Astrocyte (in vitro differentiated cells and primary cell): ENCODE data around the gene HABP4.

ENCODE experiments used
- EZH2 ChIP-seq: IDR thresholded peaks from 2 replicates; pipeline ENCODE4 v1.6.1; 2012; ENCODE audit warnings: mild to moderate bottlenecking, low read length, inconsistent platforms; ENCODE audit not compliant: insufficient read depth
- TF ChIP-seq, protein P1 (sequence below): IDR thresholded peaks from 2 replicates; pipeline ENCODE4 v1.5.1; 2011; ENCODE audit warnings: low read depth, mild to moderate bottlenecking, inconsistent platforms, low read length, moderate library complexity; ENCODE audit not compliant: insufficient read depth

DNA sequence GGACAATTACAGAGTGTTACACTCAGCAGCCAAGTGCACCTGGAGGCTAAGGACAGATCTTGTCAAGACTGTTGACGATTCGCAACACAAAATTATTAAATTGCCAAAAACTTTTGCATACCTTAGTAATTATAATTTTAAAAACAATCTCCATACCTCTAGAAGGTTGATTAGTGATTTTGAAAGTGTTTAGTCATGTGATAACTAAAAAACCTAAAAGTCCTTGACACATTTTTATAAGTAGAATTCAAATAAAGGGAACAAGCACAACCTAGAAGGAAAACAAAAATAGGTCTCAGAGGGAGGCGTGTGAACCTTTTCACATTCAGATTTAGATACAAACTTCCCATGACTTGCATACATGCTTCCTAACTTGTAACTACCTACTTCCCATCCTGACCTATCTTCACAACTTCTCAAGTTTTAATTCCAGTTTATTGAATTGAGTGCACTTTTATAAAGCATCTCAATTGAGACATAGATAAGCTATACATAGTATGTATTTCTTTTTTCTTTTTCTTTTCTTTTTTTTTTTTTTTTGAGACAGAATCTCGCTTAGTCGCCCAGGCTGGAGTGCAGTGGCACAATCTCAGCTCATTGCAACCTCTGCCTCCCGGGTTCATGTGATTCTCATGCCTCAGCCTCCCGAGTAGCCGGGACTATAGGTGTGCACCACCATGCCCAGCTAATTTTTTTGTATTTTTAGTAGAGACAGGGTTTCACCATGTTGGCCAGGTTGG is 37.6 kb upstream of the HABP4 start:
- TF ChIP-seq, protein P1, sequence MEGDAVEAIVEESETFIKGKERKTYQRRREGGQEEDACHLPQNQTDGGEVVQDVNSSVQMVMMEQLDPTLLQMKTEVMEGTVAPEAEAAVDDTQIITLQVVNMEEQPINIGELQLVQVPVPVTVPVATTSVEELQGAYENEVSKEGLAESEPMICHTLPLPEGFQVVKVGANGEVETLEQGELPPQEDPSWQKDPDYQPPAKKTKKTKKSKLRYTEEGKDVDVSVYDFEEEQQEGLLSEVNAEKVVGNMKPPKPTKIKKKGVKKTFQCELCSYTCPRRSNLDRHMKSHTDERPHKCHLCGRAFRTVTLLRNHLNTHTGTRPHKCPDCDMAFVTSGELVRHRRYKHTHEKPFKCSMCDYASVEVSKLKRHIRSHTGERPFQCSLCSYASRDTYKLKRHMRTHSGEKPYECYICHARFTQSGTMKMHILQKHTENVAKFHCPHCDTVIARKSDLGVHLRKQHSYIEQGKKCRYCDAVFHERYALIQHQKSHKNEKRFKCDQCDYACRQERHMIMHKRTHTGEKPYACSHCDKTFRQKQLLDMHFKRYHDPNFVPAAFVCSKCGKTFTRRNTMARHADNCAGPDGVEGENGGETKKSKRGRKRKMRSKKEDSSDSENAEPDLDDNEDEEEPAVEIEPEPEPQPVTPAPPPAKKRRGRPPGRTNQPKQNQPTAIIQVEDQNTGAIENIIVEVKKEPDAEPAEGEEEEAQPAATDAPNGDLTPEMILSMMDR = no peak
- TF ChIP-seq EZH2 = no peak
